ENCODE measurements around the gene CCDC93. TPM values are rescaled to one million over a fixed set of nuclear protein-coding genes. Genes with fewer than 3 reads are reported as not detected.

Gene CCDC93
- total RNA-seq, 1 donor from 2014 or later, result 63.4 TPM

DNA sequence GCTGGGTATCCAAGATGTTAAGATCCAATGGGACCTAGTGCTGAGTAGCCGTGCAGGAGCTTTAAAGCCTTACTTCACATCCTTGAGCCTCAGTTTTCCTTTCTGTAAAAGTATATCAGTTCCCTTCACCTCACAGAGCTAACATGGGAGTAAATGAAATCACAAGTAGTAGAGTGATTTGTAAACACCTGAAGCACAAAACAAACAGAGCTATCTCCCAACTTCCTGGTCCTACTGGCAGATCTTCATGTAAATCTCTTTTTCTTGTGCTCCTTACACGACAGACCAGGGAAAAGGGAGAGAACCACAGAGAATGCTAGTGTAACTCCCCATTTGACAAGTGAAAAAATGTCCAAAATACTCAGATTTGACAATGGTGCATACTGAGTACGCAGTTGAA lies 17.3 kb downstream of the CCDC93 start:
- H3K36me3 Mint-ChIP-seq (ENCODE audit: insufficient read depth), result peaks cover 32% of the 10 kb centered on the region
- no peak overlapping the region for H3K4me3 Mint-ChIP-seq (ENCODE audit: low read depth)
- no peaks in the 10 kb centered on the region for H3K27me3 Mint-ChIP-seq
- no peaks in the 10 kb centered on the region for H3K9me3 Mint-ChIP-seq (ENCODE audit: low read depth)
- H3K4me1 Mint-ChIP-seq (ENCODE audit: low read depth), result peaks cover 10% of the 10 kb centered on the region
- H3K27ac Mint-ChIP-seq, result no peak overlapping the region
- no peak for DNase-seq (ENCODE audit: low spot score, unreplicated experiment)
- TF ChIP-seq, protein P1, sequence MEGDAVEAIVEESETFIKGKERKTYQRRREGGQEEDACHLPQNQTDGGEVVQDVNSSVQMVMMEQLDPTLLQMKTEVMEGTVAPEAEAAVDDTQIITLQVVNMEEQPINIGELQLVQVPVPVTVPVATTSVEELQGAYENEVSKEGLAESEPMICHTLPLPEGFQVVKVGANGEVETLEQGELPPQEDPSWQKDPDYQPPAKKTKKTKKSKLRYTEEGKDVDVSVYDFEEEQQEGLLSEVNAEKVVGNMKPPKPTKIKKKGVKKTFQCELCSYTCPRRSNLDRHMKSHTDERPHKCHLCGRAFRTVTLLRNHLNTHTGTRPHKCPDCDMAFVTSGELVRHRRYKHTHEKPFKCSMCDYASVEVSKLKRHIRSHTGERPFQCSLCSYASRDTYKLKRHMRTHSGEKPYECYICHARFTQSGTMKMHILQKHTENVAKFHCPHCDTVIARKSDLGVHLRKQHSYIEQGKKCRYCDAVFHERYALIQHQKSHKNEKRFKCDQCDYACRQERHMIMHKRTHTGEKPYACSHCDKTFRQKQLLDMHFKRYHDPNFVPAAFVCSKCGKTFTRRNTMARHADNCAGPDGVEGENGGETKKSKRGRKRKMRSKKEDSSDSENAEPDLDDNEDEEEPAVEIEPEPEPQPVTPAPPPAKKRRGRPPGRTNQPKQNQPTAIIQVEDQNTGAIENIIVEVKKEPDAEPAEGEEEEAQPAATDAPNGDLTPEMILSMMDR (IDR thresholded peaks at IDR 0.05; ENCODE audit: unreplicated experiment), result no peak

- H3K27ac Mint-ChIP-seq, result no peak overlapping the region
- no peaks in the 10 kb centered on the region for H3K27me3 Mint-ChIP-seq
- no peak overlapping the region for H3K4me3 Mint-ChIP-seq (ENCODE audit: low read depth)
- peaks cover 37% of the 10 kb centered on the region for H3K36me3 Mint-ChIP-seq (ENCODE audit: insufficient read depth)
- TF ChIP-seq, protein P1 (IDR thresholded peaks at IDR 0.05; ENCODE audit: unreplicated experiment), result no peak
- H3K9me3 Mint-ChIP-seq (ENCODE audit: low read depth), result no peaks in the 10 kb centered on the region
- DNase-seq (ENCODE audit: low spot score, unreplicated experiment), result no peak
- H3K4me1 Mint-ChIP-seq (ENCODE audit: low read depth), result peaks cover 10% of the 10 kb centered on the region
Observed at GRCh38 chr2:117994729-117995128, 19.1 kb downstream of the CCDC93 start.

DNA sequence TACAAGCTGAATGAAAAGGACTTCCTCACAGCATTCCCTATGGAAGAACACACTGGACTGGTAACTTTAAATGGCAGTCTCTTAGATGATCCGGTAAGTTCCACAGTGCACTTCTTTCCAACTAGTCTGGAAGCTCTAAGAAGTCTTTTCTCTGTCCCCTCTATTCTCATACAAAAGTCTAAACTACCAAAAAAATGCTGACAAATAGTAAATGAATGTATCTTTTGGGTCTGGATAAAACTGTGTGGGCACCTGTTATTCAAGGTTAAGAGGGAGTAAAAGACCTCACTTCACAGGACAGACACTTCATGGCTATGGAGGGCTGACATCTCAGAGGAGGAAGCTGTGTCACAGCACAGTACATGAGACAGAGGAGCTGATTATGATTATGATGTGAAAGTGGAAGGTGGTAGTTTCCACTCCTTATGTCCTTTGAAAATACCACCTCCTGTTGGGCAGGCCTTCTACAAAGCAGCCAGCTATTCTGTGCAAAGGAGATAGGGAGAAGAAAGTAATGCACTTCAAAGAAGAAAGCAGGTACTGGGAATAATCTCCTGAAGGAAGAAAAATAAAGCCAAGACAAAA lies 23.9 kb downstream of the CCDC93 start:
- Mint-ChIP-seq H3K9me3 (ENCODE audit: low read depth) (no peaks in the 10 kb centered on the region), H3K4me1 (ENCODE audit: low read depth) (no peaks in the 10 kb centered on the region), H3K27me3 (no peaks in the 10 kb centered on the region), H3K4me3 (ENCODE audit: low read depth) (no peak overlapping the region), H3K36me3 (ENCODE audit: insufficient read depth) (peaks cover 21% of the 10 kb centered on the region), H3K27ac (no peak overlapping the region)
- DNase-seq (ENCODE audit: low spot score, unreplicated experiment), result no peak
- TF ChIP-seq, protein P1 (IDR thresholded peaks at IDR 0.05; ENCODE audit: unreplicated experiment), result no peak

DNA sequence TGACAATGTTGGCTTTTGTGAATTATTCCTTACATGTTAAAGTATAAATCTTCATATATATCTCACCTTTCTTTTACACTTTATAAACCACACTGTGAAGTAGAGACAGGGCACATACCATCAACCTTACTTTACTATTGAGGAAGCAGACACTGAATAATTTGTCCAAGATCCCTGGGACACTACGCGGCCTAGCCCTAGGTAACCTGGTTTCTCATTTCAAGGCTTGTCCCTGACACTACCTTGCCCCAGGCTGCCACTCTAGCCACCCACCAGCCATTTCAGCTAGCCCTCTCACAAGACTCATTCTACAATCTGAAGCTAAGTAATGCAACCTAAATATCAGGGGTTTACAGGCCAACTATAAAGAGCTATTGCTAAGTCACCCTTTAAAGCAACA lies 26.7 kb downstream of the CCDC93 start:
- H3K27ac Mint-ChIP-seq, result no peak overlapping the region
- H3K4me3 Mint-ChIP-seq (ENCODE audit: low read depth), result no peak overlapping the region
- H3K9me3 Mint-ChIP-seq (ENCODE audit: low read depth), result no peaks in the 10 kb centered on the region
- TF ChIP-seq, protein P1 (IDR thresholded peaks at IDR 0.05; ENCODE audit: unreplicated experiment), result no peak
- H3K36me3 Mint-ChIP-seq (ENCODE audit: insufficient read depth), result peaks cover 11% of the 10 kb centered on the region
- H3K4me1 Mint-ChIP-seq (ENCODE audit: low read depth), result no peaks in the 10 kb centered on the region
- H3K27me3 Mint-ChIP-seq, result no peaks in the 10 kb centered on the region
- no peak for DNase-seq (ENCODE audit: low spot score, unreplicated experiment)

GRCh38 chr2:117985092-117985491 lies 28.8 kb downstream of the CCDC93 start:
- H3K27me3 Mint-ChIP-seq, result no peaks in the 10 kb centered on the region
- peaks cover 7% of the 10 kb centered on the region for H3K36me3 Mint-ChIP-seq (ENCODE audit: insufficient read depth)
- H3K4me1 Mint-ChIP-seq (ENCODE audit: low read depth), result no peaks in the 10 kb centered on the region
- TF ChIP-seq, protein P1 (IDR thresholded peaks at IDR 0.05; ENCODE audit: unreplicated experiment), result no peak
- peak overlapping the region; percentile 22 for H3K27ac Mint-ChIP-seq
- no peak overlapping the region for H3K4me3 Mint-ChIP-seq (ENCODE audit: low read depth)
- no peak for DNase-seq (ENCODE audit: low spot score, unreplicated experiment)
- no peaks in the 10 kb centered on the region for H3K9me3 Mint-ChIP-seq (ENCODE audit: low read depth)

Data from progenitor cell of endocrine pancreas (in vitro differentiated cells).